ENCODE results near the gene MIER3.
A peak's percentile ranks its signal among the peaks of the same experiment; 100 is the strongest.
"Not testable (repeated sequence)": the region's sequence is repeated elsewhere in the genome, so short reads cannot be mapped to it uniquely, and the experiment has no call there.

MIER3 gene, protein sequence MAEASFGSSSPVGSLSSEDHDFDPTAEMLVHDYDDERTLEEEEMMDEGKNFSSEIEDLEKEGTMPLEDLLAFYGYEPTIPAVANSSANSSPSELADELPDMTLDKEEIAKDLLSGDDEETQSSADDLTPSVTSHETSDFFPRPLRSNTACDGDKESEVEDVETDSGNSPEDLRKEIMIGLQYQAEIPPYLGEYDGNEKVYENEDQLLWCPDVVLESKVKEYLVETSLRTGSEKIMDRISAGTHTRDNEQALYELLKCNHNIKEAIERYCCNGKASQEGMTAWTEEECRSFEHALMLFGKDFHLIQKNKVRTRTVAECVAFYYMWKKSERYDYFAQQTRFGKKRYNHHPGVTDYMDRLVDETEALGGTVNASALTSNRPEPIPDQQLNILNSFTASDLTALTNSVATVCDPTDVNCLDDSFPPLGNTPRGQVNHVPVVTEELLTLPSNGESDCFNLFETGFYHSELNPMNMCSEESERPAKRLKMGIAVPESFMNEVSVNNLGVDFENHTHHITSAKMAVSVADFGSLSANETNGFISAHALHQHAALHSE

DNA sequence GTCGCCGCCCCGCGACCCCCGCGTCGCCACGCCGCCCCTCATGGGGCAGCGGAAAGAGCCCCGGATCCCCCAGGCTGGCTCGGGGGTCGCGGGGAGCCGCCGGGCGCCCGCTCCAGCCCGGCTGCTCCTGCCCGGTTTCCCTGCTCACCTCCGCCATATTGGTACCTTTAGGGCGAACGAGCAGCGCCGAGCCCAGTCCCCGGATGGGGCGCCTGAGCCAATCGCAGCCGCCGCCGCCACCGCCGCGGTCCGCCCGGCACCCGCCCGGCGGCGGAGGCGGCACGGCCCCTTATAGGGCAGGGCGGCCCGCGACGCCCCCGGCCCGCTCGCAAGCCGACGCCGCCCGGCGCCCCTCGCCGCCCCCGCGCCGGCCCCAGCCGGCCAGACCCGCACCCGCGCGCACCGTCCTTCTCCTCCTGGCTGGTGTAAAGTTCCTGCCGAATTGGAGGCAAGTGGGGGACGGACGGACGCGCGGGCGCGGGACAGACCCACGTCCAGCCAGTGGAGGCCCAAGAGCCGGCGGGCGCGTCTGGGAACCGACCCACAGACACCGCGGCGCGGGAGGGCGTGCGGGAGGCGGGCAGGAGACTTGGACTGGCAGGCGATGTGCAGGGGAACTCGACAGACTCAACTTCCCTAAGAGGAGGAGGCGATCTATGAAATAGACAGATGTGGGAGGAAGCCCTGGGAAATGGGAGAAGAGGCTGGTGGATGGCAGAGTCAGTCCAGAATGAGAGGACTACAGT, at the start of gene MIER3:
Gene MIER3, minus strand, starts transcription at position 178 of the 746 bp plus-strand sequence. Its CDS starts 21 bp downstream, at position 157.
- DNase-seq, result peak; percentile 81

DNA sequence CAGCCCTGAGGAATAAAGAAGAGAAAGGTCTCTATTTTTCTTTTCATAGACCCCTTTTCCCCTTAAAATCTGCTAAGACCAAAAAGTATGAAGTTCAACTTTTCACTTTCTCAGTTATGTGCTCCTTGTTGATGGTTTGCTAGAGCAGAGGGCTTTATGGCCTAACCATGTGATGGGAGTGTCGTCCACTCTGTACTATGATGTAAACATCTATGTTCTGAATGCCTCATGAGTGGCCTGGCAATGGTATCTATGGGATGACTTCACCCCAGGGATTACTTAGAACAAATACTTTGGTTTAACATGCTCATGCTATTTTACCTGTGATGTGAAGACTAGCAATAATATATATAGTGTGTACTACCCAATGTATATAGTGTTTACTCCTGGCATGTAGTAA, 43.7 kb upstream of the MIER3 start:
- no peak for DNase-seq

DNA sequence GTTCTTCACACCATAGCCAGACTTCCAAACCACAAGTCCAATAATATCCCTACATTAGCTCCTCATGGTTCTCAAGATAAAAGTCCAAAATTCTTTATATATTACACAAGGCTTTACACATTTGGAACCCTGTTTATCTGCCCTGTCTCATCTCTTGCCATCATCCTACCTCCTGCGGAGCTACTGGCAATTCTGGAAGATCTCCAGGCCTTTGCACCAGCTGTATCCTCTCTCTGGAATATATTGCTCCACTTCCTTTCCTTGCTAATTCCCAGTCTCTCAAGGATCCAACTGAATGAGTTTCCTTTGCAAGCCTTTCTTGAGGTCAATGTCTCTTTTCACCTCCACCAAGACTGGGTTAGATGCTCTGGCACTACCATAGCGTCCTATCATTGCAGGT, 41.3 kb upstream of the MIER3 start:
- DNase-seq, result no peak

DNA sequence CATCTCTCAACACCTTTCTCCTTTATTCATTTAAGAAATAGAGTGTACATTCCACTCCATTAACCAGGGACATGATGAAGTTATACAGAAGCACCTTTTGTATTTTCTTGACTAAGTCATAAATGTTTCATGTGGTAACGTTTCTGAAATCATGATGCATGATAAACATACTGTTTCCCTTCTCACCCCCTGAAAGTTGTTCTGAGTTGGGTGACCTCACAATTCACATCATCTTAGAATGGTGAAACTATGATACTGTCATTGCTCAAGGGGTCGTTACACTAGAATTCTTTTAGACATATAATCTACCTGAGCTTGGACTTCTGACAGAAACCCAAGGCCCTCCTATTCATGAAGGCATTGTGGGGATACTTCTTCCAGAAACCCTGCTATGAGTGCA, 37.8 kb upstream of the MIER3 start:
- DNase-seq, result no peak

DNA sequence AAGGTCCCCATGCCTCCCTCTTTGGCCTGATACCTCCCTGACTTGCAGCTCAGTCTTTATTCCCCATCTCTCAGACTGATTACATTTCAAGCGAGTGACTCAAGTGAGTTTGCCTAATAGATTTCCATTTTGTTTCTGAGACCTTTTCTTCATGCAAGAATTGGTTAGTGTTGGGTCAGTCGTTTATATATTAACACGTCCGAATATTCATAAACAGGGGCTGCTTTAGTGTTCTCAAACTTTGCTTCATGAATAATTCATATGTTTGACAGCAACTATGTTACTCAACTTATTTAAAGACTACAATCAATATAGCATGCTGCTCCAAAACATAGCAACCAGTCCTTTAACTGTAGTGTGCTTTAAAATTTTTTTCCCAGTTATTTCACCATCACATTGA, 36.6 kb upstream of the MIER3 start:
- DNase-seq, result no peak

DNA sequence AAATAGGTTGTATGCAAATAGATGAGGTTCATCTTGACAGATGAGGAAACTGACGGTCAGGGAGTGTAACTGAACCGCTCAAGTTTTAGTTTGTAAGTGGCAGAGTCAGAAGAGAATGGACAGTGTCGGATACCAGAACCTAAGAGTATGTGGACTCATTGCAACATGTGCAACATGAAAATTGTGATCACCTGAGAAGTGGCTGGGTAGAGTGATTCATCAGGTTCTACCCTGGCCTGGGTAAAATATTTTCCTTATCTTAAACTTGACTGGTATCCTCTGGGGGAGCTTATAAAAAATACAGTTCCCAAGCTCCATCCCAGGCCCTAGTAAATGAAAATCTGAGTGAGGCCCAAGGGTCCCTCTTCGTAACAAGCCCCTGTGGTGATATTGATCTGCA, 35.2 kb upstream of the MIER3 start:
- no peak for DNase-seq

DNA sequence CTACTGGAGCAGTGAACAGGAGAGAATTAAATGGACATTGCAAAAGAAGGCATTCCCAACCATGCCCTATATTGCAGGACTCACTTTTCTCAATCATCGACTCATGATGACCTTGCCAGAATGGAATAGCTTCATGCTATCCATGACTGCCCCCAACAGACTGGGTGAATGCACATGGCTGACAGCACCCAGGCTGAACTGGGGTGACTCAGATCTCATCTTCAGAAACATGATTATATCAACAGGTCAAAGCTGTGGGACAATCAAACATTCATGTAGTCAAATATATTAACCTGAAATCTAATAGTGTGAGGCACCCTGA, 34.7 kb upstream of the MIER3 start:
- no peak for DNase-seq

DNA sequence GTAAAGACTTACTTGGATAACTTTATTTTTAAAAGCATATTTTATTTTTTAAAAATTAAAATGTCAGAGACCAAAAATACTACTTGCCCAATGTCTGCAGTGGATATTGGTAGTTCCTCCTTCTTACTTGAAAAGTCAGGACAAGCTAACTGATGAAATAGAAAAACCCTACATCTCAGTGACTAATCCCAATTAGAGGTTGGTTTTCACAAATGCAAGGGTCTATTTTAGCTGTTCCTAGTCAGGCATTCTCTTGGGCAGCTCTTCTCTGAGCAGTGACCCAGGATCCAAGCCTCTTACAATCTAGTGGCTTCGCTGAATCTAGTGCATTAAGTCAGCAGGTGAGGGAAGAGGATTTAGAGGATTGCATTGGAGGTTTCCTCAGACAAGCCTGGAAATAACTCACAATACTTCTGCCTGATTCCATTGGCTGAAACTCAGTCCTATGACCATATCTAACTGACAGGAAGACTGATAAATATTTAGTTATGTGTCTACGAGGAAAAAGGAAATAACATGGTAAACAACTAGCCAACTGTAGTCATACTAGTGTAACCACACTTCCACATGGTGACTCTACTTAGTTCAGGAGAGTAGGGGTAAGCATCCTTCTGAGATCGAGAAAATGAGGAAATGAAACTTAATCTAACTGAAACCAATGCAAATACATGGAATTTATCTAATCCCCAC, 34.2 kb upstream of the MIER3 start:
- no peak for DNase-seq

DNA sequence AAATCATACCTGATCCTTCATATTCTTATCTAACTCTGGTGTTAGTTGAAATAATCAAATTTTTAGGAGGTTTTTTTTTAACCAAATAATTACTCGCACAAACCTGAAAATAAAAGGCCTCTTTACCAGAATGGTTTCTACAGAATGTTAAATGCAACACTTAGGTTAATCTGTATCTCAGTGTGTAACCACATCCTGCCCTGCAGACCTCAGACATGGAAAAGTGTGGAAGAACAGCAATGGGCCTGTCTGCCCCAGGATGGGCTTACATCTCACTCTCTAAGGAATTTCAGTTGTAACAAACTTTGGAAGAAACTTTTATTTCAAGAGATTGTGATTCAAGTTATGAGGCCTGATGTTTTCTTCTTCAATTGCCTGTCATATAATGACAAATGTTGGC, 32.5 kb upstream of the MIER3 start:
- DNase-seq, result no peak

DNA sequence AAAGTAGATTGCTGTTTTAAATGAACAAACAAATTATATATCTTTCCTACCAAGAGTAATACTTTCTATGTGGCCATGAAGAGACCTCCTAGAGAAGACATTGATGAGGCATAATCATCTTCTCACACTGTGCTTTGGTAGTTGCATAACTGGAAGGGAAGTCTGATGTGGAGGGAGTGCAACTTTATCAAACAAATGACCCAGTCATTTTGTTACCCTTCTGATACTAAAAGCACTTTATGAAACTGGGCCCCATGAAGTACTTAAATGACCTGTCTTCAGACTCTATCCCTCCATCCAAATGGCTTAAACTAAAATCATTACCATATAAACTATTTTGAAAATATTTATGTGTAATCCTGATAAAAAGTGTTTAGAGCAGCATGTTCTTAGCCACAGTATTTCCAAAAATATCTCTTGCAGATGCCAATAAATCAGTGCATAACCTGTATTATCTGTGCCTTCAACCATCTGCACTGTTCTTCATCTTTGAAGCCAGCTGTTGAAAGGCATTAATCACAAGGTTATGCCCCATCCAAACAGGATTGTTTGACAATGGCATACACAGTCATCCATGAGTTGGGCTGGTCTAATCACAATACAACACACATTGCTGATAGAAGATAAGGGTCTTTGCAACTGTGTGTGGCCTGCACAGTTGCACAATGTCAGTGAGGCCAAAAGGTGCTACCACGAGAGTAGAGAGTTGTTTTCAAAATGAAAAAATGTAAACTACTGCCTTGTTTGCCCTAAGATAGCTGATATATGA, 31.9 kb upstream of the MIER3 start:
- DNase-seq, result no peak

DNA sequence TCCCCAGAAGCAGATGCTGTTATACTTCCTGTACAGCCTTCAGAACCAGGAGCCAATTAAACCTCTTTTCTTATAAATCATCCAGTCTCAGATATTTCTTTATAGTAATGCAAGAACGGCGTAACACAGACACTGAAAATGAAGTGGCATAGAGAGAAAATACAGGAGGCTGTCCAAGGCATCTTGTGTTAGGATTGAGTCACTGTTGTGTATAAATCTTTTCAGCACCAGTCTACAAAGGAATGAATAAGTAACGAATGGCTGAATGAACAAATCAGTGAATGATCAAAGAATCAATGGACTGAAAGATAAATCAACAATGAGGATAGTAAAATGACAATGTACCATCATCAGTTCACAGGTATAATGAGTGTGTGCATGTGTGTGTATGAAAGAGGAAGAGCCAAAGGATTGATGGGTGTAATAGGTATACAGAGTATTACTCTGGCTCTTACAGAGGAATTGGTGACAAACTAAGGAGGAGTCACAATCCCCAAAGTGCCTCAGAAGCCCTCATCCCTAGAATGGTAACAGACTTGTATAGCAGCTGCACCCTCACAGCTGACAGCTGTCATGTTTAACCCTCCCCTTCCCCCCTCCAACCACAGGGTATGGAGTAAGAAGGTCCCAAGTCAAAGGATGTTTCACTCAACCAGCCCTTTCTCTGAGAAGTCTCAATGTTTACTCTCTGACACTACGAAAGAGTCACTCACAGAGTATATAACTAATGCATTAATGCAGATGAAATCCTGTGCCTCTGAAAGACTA, 29.8 kb upstream of the MIER3 start:
- no peak for DNase-seq

DNA sequence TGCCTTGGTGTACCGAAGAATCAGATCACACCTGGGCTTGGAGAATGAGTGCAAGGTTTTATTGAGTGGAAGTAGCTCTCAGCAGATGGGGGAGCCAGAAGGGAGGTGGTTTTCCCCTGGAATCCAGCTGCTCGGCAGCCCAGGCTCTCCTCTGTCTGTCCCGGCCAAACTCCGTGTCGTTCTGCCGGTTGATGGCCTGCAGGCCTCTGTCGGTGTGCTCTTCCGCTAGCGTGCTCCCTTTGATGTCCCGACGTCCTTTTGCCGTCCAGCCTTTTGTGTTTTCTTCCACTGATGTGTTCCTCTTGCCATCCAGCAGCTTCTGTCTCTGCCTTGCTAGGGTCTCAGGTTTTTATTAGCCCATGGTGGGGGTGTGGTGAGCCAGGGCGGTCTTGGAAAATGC, 28.0 kb upstream of the MIER3 start:
- no peak for DNase-seq

DNA sequence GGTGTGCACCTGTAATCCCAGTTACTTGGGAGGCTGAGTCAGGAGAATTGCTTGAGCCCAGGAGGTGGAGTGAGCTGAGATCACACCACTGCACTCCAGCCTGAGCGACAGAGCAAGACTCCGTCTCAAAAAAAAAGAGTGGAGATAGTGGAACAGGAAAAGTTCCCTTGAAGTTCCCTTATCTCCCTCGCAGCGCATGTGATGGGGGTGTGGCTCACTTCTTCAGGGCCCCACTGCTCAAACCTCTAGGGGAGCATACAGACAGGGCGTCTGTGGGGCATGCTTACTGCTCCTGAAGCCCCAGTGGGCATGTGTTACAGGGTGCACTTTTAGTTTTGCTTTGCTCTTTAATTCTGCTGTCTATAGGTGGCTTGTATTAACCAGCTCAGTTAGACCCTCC, 27.6 kb upstream of the MIER3 start:
- not testable (repeated sequence) for DNase-seq

DNA sequence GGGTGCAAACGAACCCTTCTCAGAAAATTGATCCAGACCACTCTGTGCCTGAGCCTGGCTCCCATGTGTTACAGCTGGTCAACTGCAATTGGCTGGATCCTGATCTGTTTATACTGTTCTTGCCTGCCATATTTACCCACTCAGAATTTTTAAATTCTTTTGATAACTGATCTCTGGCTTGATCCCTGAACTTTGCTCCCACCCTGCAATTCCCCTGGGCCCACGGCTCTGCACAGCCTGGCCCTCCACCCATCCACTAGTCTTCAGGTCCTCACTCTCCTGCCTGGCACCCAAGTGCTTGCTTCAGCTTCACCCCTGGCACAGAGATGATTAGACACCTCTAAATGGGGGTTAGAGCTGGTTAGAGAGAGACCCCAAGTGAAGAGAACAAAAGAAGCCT, 25.9 kb upstream of the MIER3 start:
- no peak for DNase-seq

DNA sequence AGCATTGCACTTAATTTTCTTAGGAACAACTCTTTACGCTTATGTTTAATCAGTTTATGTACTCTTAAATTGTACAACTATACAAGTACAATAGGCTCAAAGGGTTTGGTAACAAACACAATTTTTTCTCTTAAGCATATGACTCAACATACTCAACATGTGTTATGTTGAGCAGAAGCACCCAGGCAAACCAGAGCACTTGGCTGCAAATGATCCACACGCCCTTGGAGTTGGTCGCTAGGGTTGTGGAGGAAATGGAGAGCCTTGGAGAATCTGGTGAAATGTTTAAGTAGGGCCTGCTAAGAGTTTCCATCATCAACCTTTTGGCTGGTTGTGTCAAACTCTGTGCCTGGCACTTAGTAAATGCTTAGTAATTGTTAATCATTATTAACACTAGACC, 25.1 kb upstream of the MIER3 start:
- no peak for DNase-seq

DNA sequence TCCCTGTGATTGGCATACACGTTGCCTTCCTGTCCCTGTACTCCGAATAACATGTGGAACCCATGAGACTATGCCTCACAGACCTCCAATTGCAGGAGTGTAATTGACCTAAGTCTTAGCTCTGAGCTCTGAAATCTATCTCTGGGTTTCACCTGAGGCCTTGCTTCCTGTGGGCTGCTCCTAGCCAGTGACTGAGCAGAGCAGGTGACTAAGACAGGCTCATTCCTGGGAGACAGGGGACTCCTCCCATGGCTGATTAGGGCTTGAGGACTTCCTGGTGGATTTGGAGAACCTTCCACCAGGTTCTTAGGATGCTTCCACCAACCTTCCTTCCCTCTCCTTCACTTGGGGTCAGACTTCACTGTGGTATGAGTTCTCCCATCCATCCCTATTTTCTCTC, 22.3 kb upstream of the MIER3 start:
- DNase-seq, result no peak

DNA sequence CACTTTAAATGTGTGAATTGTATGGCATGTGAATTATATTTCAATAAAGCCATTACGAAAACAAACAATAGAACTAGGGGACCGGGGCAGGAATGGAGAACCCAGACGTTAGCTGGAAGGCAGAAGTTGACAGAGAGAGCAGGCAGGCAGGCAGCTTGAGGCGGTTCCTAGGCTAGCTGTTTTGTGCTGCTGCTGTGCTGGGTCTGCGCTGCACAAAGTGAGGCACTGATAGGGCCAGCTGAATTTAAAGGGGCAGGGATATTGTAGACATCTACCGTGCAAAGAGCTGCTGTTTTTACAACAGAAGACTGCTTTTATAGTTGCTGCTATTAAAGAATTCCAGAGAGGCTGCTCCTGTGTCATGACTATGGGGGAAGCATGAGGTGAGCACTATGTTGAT, 21.6 kb upstream of the MIER3 start:
- DNase-seq, result no peak

DNA sequence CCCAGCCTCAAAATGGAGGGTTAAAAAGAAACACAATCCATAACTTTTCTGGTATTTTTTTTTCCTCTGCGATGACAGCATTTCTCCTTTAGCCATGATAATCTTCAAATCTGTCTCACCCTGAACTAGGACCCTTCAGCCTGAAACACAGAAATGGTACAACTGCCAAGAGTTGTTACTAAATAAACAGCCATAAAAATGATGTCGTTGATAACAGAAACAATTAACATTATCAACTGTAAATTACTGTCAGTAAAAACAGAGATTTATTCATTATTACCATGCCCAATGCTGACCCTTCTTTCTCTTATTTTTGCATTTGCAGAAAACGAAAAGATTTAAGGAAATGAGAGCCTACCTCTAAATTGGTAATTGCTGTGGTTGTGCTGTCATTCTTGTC, 19.4 kb upstream of the MIER3 start:
- no peak for DNase-seq

DNA sequence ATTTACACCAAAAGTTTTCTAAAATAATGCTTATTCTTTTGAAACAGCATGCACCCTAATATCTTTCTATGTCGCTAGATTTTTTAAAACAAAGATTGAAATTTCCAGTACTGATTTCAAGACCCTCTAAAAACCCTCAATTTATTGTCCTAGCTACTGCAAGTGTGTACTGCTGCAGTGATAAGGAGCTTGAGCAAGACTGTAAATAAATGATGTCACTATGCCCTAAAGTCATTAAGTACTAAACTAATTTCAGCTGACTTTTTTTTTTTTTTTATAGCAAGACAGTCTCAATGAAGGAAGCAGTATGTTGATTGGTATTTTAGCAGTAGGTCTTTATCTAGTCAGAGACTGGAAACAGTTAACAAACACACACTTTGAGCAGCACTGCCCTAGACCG, 12.2 kb upstream of the MIER3 start:
- DNase-seq, result no peak

DNA sequence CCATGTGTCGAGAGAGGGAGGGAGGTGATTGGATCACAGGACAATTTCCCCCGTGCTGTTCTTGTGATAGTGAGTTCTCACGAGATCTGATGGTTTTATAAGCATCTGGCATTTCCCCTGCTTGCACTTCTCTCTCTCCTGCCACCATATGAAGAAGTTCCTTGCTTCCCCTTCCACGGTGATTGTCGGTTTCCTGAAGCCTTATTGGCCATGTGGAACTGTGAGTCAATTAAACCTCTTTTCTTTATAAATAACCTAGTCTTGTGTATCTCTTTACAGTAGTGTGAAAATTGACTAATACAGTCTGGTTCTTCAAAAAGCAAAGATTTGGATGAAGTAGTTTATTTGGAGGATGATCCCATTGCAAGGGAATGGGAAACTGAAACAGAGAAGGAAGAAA, 11.3 kb upstream of the MIER3 start:
- DNase-seq, result no peak

DNA sequence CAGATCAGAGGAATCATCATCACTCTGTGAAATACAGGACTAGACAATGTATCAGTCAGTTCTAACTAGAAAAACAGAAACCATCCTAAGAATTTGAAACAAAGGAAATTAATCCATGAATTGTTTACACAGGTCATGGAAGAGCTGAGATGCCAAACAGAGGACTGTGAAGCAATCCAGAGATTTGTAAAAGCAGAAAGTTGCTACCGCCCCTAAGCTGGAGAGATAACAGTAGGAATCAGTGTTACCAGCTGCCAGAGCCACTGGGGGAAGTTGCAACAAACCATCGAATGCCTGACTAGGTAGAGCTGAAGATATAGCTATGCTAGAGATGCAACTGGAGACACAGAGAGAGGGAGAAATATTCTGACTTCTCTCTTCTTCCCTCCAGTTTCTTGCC, 10.4 kb upstream of the MIER3 start:
- no peak for DNase-seq

DNA sequence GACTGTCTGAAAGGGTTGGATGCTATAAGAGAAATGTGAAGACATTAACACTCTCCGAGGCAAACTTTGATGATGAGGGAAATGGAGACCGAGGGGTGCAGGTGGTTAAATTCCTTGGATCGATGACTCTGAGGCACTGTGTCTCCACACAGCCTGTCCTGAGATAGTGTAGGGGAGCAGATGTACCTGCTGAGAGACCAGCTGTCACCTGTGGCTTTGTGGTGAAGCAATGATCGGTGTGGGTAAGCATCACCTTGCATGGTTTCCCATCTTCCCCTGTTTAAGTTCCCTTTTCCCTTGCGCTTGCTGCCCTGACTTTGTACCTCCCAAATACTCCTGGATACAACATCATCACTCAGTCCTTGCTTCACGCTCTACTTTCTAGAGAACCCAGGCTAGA, 9.8 kb upstream of the MIER3 start:
- DNase-seq, result no peak

All from fibroblast of skin of right biceps (primary cell).